ENCODE data around the gene ELP2. TPM values are rescaled to one million over a fixed set of nuclear protein-coding genes. Genes with fewer than 3 reads are reported as not detected.
"Not testable (repeated sequence)": the region's sequence is repeated elsewhere in the genome, so short reads cannot be mapped to it uniquely, and the experiment has no call there.

Gene ELP2, protein sequence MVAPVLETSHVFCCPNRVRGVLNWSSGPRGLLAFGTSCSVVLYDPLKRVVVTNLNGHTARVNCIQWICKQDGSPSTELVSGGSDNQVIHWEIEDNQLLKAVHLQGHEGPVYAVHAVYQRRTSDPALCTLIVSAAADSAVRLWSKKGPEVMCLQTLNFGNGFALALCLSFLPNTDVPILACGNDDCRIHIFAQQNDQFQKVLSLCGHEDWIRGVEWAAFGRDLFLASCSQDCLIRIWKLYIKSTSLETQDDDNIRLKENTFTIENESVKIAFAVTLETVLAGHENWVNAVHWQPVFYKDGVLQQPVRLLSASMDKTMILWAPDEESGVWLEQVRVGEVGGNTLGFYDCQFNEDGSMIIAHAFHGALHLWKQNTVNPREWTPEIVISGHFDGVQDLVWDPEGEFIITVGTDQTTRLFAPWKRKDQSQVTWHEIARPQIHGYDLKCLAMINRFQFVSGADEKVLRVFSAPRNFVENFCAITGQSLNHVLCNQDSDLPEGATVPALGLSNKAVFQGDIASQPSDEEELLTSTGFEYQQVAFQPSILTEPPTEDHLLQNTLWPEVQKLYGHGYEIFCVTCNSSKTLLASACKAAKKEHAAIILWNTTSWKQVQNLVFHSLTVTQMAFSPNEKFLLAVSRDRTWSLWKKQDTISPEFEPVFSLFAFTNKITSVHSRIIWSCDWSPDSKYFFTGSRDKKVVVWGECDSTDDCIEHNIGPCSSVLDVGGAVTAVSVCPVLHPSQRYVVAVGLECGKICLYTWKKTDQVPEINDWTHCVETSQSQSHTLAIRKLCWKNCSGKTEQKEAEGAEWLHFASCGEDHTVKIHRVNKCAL
- 47.9 and 52.7 TPM in 2 replicates for total RNA-seq (2014; rRNA removed; shearing (Covaris generic))

GRCh38 chr18:36129300-36130038 is at the start of gene ELP2, which contains the start of gene SLC39A6:
Gene ELP2, plus strand, starts transcription at chr18:36129899. Its CDS starts 35 bp downstream, at chr18:36129934.
Gene SLC39A6, minus strand, starts transcription at chr18:36129340. Its CDS starts 2,333 bp downstream, at chr18:36127007.
- peak; percentile 90 for DNase-seq (ENCODE audit: low read depth)

DNA sequence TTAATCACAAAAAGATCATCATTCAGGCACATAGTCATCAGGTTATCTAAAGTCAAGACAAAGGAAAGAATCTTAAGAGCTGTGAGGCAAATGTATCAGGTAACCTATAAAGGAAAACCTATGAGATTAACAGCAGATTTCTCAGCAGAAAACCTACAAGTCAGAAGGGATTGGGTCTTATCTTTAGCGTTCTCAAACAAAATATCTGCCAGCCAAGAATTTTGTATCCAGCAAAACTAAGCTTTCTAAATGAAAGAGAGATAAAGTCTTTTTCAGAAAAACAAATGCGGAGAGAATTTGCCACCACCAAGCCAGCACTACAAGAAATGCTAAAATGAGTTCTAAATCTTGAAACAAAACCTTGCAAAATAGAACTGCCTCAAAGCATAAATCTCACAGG is 48.6 kb upstream of the ELP2 start:
- DNase-seq (ENCODE audit: low read depth), result not testable (repeated sequence)

DNA sequence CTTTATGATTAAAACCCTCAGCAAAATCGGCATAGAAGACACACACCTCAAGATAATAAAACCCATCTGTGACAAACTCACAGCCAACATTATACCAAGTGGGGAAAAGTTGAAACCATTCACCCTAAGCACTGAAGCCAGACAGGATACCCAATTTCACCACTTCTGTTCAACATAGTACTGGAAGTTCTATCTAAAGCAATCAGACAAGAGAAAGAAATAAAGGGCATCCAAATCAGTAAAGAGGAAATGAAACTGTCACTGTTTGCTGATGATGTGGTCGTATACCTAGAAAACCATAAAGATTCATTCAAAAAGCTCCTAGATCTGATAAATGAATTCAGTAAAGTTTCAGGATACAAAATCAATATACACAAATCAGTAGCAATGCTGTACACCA is 46.0 kb upstream of the ELP2 start:
- no peak for DNase-seq (ENCODE audit: low read depth)

DNA sequence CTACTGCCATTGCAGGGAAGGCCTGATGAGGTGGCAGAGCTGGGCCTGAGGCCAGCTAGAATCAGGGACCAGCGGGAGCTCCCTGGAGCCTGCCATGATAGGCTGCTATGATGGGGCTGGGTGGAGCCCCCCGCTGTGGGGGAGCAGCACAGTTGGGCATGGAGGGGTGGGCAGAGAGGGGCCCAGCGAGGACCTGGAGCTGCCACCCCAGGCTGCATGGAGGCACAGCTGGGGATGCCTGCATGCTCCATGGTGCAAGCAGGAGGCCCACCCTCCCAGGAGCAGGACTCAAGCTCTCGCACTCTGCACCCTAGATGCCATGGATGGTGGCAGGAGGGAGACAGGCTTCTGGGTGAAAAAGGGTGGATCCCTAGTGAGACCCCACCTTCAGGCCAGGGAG is 44.5 kb upstream of the ELP2 start:
- no peak for DNase-seq (ENCODE audit: low read depth)

DNA sequence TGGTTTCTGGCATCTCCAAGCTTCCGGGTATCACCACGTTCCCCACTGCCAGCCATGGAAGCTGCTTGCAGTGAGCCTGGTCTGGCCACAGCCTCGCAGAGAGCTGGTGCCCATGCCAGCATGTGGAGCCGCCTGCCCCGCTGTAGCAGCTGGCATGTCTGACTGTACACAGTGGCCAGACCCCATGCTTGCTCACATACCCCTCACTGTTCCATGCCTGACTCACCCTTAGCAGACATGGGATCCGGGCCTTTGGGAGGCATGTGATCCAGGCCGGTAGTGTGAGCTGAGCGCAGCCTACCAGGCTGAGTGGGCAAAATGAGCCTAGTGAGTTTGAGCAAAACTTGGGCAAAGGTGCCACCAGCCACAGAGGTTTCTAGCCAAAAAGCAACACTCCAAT is 43.5 kb upstream of the ELP2 start:
- DNase-seq (ENCODE audit: low read depth), result peak; percentile 14

DNA sequence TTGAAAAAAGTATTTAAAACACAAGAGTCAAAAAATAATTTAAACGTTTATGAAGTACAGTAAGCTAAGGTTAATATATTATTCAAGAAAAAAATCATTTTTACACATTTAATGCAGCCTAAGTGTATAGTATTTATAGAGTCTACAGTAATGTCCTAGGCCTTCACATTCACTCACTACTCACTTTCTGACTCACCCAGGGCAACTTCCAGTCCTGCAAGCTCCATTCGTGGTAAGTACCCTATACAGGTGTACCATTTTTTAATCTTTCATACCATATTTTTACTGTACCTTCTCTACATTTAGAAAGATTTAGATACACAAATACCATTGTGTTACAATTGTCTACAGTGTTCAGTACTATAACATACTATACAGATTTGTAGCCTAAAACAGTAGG is 41.4 kb upstream of the ELP2 start:
- no peak for DNase-seq (ENCODE audit: low read depth)

GRCh38 chr18:36089001-36089400 is 40.7 kb upstream of the ELP2 start:
- no peak for DNase-seq (ENCODE audit: low read depth)

GRCh38 chr18:36092116-36092515 is 37.6 kb upstream of the ELP2 start:
- peak; percentile 29 for DNase-seq (ENCODE audit: low read depth)

GRCh38 chr18:36094431-36094830 is 35.3 kb upstream of the ELP2 start:
- DNase-seq (ENCODE audit: low read depth), result no peak

DNA sequence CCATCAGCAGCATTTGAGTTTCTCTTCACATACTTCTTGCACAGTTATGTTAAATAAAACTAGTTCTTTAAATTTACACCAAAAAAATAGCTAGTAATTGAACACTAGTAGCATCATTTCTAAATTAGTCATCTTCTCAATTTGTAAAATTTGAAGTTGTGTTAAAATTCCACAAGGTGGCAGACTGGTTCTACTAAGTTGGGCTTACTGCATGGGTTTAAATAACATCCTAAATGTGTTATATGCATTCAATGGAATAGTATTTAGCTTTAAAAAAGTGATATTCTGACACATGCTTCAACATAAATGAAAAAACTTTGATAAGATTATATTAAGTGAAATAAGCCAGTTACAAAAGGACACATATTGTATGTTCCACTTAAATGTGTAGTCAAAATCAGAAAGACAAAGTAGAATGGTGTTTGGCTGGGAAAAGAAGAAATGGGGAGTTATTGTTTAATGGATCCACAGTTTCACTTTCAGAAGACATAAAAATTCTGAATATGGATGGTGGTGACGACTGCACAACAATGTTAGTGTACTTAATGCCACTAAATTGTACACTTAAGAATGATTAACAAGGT is 33.7 kb upstream of the ELP2 start:
- peak; percentile 58 for DNase-seq (ENCODE audit: low read depth)

DNA sequence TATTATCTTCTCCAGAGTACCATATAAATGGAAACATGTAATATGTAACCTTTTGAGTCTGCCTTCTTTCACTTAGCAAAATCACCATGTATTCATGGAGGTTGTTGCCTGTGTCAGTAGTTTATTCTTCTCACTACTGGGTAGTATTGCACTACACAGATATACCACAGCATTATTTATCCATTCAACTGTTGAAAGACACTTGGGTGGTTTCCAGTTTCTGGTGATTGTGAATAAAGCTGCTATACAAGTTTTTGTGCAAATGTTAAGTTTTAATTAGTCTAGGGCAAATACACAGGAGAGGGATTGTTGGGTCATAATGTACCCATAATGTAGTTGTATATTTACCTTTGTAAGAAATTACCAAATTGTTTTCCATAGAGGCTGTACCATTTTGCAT is 32.7 kb upstream of the ELP2 start:
- no peak for DNase-seq (ENCODE audit: low read depth)

DNA sequence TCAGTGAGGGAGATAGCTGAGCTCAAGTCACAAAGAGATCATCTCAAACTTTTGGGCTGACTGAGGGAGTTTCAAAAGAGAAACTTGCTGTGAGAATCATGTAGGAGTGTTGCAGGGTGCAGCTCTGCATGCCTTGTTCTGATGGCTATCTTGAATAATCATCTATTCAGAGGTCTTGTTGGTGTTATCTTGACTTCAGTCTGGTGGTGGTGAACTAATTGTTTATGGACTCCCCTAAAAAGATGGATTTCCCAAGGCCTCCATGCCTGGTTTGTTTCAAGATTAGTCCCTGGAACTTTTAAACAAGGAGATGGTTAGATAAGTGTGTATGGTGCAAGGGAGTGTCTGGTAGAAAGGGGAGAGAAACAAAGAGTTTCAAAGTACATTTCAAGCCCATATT is 30.4 kb upstream of the ELP2 start:
- DNase-seq (ENCODE audit: low read depth), result no peak

GRCh38 chr18:36101943-36102342 is 27.8 kb upstream of the ELP2 start:
- DNase-seq (ENCODE audit: low read depth), result no peak

DNA sequence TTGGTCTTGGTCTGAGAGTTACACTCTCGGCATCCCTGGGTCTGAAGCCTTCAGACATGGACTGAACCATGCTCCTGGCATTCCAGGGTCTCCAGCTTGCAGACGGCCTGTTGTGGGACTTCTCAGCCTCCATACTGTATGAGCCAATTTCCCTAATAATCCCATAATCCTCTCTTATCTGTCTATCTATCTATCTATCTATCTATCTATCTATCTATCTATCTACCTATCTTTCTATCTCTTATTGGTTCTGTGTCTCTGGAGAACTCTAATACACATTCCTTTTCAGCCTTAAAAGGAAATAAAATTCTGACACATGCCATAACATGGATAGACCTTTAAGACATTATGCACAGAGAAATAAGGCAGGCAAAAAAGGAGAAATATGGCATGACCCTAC is 24.9 kb upstream of the ELP2 start:
- DNase-seq (ENCODE audit: low read depth), result no peak

DNA sequence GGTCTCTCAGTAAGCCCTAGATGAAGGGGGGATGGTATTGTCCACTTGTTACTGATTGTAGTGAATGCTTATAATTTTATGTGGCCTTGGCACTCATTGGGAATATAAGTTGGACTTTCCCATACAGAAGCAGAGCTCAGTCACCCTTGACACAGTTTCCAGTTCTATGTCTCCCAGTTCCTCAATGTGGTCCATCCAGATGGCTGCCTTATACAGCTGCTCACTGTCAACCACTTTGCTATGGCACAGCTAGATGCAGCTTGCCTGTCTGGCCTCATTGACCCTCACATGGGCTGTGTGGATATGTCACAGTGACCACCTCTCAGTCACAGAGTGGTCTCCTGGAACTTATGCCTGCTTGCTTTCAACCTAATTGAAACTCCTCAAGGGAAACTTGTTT is 22.2 kb upstream of the ELP2 start:
- no peak for DNase-seq (ENCODE audit: low read depth)

- no peak for DNase-seq (ENCODE audit: low read depth)
These were observed 21.5 kb upstream of the ELP2 start for GRCh38 chr18:36108196-36108595.

GRCh38 chr18:36108601-36109000 is 21.1 kb upstream of the ELP2 start:
- no peak for DNase-seq (ENCODE audit: low read depth)

- no peak for DNase-seq (ENCODE audit: low read depth)
These were observed 20.0 kb upstream of the ELP2 start for GRCh38 chr18:36109737-36110136.

GRCh38 chr18:36112302-36112701 is 17.4 kb upstream of the ELP2 start:
- DNase-seq (ENCODE audit: low read depth), result no peak

DNA sequence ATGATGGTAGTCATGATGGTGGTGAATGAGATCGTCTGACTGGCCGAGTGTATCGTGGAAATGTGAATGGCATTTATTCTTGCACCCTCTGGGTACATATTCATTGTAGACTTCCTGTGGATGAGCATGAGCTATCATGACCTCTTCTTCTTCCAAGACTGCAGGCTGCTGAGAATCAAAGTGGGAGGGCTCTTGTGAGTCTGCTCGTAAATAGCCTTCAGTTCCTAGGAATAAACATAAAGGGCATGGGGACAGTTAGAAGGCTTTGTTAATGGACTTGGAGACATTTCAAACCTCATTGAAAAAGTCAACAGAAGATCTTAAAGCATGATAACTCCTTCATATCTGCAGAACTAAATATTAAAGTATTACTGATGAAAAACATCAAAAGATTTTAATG is 15.4 kb upstream of the ELP2 start:
- DNase-seq (ENCODE audit: low read depth), result peak; percentile 12

DNA sequence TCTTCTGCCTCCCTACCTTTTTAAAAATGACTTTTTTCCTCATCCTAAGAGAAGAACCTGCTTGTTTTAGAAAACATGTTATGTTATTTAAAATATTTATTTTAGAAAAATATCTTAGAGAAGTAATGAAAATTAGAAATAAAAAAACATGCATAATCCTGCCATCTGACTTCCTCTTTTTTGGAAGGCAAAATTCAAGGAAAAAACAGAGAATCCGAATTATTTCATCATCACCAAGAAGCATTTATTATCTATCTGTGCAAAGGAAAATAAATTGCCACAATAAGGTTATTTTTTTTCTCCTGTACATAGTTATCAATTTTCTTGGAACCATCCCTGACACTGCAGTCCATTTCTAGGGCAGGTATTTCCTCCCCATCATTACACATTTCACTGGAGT is 15.0 kb upstream of the ELP2 start:
- DNase-seq (ENCODE audit: low read depth), result no peak

DNA sequence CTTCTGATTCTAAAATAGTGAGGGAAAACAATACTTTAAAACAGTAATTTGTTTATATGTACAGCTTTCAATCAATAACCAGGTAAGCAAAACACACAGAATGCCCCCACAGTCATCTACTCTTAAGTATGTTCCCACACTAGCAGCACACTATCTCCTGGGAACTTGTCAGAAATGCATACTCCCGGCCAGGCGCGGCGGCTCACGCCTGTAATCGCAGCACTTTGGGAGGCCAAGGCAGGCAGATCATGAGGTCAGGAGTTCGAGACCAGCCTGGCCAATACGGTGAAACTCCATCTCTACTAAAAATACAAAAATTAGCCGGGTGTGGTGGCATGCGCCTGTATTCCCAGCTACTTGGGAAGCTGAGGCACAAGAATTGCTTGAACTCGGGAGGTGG is 12.9 kb upstream of the ELP2 start:
- not testable (repeated sequence) for DNase-seq (ENCODE audit: low read depth)

Data from RPMI7951 (cell line).